A549 (cell line): ENCODE results near the gene TENM3.

Experiments
- HOXB5 ChIP-seq: fragments of 250-450 bp; sonication (Bioruptor Pico); IDR thresholded peaks from 2 replicates; pipeline ENCODE4 v1.5.0; 2020; ENCODE audit warnings: mild to moderate bottlenecking, moderate library complexity
- MAZ ChIP-seq: fragments of 150-350 bp; IDR thresholded peaks from 2 replicates; pipeline ENCODE4 v1.6.1; 2014; ENCODE audit warnings: antibody characterized with exemption, low read depth, low read length, borderline replicate concordance
- TF ChIP-seq, protein P1 (sequence below): fragments of >200 bp; sonication (Bioruptor Twin); formaldehyde crosslinking; IDR thresholded peaks from 3 replicates; pipeline ENCODE4 v1.5.1; 2016

DNA sequence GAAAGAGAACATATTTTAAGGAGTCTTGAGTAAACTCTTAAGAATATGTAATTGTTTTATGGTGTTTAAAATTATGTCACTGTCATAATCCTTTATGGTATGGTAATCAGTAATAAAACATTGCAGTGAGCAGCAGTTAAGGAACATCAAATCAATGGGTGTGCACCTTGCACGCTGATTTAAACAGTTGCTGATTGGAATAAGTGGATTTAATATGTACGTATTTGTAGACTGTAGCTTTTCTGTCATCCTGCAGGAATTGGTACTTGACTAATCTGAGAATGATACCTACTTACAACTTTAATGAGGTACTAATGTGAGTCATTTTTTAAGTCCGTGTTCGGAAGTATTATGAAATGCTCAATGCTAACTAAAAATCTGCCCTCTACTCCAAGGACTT lies 461.7 kb downstream of the TENM3 start:
- no peak for TF ChIP-seq MAZ
- no peak for TF ChIP-seq HOXB5 (CRISPR knock-in tag)
- TF ChIP-seq, protein P1, sequence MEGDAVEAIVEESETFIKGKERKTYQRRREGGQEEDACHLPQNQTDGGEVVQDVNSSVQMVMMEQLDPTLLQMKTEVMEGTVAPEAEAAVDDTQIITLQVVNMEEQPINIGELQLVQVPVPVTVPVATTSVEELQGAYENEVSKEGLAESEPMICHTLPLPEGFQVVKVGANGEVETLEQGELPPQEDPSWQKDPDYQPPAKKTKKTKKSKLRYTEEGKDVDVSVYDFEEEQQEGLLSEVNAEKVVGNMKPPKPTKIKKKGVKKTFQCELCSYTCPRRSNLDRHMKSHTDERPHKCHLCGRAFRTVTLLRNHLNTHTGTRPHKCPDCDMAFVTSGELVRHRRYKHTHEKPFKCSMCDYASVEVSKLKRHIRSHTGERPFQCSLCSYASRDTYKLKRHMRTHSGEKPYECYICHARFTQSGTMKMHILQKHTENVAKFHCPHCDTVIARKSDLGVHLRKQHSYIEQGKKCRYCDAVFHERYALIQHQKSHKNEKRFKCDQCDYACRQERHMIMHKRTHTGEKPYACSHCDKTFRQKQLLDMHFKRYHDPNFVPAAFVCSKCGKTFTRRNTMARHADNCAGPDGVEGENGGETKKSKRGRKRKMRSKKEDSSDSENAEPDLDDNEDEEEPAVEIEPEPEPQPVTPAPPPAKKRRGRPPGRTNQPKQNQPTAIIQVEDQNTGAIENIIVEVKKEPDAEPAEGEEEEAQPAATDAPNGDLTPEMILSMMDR = no peak
